HFF-Myc (cell line): ENCODE measurements around the gene SYT17.

ENCODE experiments used
- DNase-seq: peaks from one replicate; pipeline ENCODE4 v3.0.0-alpha.2; 2011; ENCODE audit warnings: low read depth; ENCODE audit errors: extremely low read depth
- H3K4me3 ChIP-seq: replicated peaks from 2 replicates; pipeline ENCODE4 v1.5.1; 2011; ENCODE audit warnings: low read depth, mild to moderate bottlenecking, control low read depth, low read length
- TF ChIP-seq, protein P1 (sequence below): IDR thresholded peaks from 2 replicates; pipeline ENCODE4 v1.5.1; 2012; ENCODE audit warnings: mild to moderate bottlenecking, low read depth, low read length, control low read depth; ENCODE audit errors: missing control alignments

SYT17 gene

GRCh38 chr16:19127674-19128131, 40.3 kb upstream of the SYT17 start:
- TF ChIP-seq, protein P1, sequence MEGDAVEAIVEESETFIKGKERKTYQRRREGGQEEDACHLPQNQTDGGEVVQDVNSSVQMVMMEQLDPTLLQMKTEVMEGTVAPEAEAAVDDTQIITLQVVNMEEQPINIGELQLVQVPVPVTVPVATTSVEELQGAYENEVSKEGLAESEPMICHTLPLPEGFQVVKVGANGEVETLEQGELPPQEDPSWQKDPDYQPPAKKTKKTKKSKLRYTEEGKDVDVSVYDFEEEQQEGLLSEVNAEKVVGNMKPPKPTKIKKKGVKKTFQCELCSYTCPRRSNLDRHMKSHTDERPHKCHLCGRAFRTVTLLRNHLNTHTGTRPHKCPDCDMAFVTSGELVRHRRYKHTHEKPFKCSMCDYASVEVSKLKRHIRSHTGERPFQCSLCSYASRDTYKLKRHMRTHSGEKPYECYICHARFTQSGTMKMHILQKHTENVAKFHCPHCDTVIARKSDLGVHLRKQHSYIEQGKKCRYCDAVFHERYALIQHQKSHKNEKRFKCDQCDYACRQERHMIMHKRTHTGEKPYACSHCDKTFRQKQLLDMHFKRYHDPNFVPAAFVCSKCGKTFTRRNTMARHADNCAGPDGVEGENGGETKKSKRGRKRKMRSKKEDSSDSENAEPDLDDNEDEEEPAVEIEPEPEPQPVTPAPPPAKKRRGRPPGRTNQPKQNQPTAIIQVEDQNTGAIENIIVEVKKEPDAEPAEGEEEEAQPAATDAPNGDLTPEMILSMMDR = no peak
- DNase-seq = no peak
- no peak overlapping the region for H3K4me3 ChIP-seq

- DNase-seq = no peak
- TF ChIP-seq, protein P1 = no peak
- no peak overlapping the region for H3K4me3 ChIP-seq
Observed at GRCh38 chr16:19128454-19129200, 39.4 kb upstream of the SYT17 start.

DNA sequence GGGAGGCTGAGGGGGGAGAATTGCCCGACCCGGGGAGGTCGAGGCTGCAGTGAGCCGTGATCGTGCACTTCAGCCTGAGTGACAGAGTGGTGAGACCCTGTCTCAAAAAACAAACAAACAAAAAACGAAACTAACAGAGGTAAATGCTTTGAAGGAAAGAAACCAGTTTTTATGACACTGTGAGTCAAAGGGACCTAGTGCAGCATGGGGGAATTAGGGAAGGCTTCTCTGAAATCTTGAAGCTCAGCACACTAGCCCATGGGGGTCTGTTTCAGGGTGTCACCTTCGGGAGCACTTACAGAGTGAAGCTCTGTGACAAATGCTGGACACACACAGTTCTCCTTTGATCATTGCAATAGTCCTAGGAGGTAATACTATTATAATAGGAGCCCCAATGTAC, 37.7 kb upstream of the SYT17 start:
- no peak overlapping the region for H3K4me3 ChIP-seq
- no peak for DNase-seq
- TF ChIP-seq, protein P1 = no peak

- peak; percentile 94 for DNase-seq
Observed at GRCh38 chr16:19130852-19131824, 36.9 kb upstream of the SYT17 start.

GRCh38 chr16:19131825-19132218, 36.2 kb upstream of the SYT17 start:
- TF ChIP-seq, protein P1 = no peak
- H3K4me3 ChIP-seq = no peak overlapping the region
- no peak for DNase-seq

More at GRCh38 chr16:19130852-19131824, 36.9 kb upstream of the SYT17 start:
- TF ChIP-seq, protein P1 = no peak
- peak overlapping the region; percentile 20 for H3K4me3 ChIP-seq

DNA sequence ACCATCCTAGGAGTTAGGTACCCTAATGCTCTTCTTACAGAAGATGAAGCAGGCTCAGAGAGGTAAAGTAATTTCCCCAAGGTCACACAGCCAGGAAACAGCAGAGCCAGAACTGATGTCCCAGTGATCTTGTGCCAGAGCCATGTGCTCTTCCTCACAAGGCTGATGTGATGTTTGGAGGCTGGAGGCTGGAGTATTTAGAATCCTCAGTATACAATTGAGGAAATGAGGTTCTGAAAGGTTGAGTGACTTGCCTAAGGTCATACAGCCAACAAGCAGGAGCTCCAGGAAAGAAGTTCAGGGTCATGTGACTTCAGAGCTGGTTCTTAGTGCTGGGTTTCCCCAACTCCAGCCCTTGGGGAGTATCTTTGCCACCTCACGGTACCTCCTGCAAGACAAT, 35.8 kb upstream of the SYT17 start:
- DNase-seq = no peak
- no peak overlapping the region for H3K4me3 ChIP-seq
- TF ChIP-seq, protein P1 = no peak
